Mesothelial cell of epicardium (in vitro differentiated cells): ENCODE data around the gene FABP1. TPM values are rescaled to one million over a fixed set of nuclear protein-coding genes. Genes with fewer than 3 reads are reported as not detected.

ENCODE experiments used
- DNase-seq, 2 experiments: peaks; one replicate each; pipeline ENCODE4 v3.0.0; 2021; ENCODE audit warnings: low spot score in 2 of 2; ENCODE audit not compliant: unreplicated experiment in 2 of 2
- H3K27ac Mint-ChIP-seq: 2 replicates; pipeline ENCODE4 v1.8.0; 2021; ENCODE audit warnings: mixed read lengths
- H3K27me3 Mint-ChIP-seq: 2 replicates; pipeline ENCODE4 v1.8.0; 2021; ENCODE audit warnings: low read depth, mixed read lengths
- H3K36me3 Mint-ChIP-seq: 2 replicates; pipeline ENCODE4 v1.8.0; 2021; ENCODE audit warnings: mixed read lengths
- H3K4me1 Mint-ChIP-seq: 2 replicates; pipeline ENCODE4 v1.8.0; 2021; ENCODE audit warnings: mixed read lengths
- H3K4me3 Mint-ChIP-seq: 2 replicates; pipeline ENCODE4 v1.8.0; 2021; ENCODE audit warnings: mild to moderate bottlenecking, moderate library complexity, mixed read lengths
- H3K9me3 Mint-ChIP-seq: 2 replicates; pipeline ENCODE4 v1.8.0; 2021; ENCODE audit warnings: mixed read lengths
- CTCF ChIP-seq: fragments of 200-600 bp; sonication (generic); IDR thresholded peaks from one replicate; pipeline ENCODE4 v1.5.0; 2021; ENCODE audit warnings: antibody characterized with exemption; ENCODE audit not compliant: unreplicated experiment
- total RNA-seq: library from RNA; stranded (reverse); gene quantifications from 3 replicates; pipeline ENCODE4 v1.2.1, GENCODE V29; 2021

The FABP1 gene
- total RNA-seq, 1 donor from 2014 or later, result 1.0 TPM

GRCh38 chr2:88144914-88145497 is 17.1 kb upstream of the FABP1 start:
- Mint-ChIP-seq H3K36me3 (peaks cover 2% of the 10 kb centered on the region), H3K4me3 (no peak overlapping the region), H3K9me3 (peaks cover 39% of the 10 kb centered on the region), H3K27ac (no peak overlapping the region), H3K27me3 (peaks cover 23% of the 10 kb centered on the region), H3K4me1 (no peaks in the 10 kb centered on the region)
- DNase-seq, result no peak
- TF ChIP-seq CTCF, result no peak

- no peak for TF ChIP-seq CTCF
- H3K4me1 Mint-ChIP-seq, result no peaks in the 10 kb centered on the region
- no peak for DNase-seq
- no peak overlapping the region for H3K27ac Mint-ChIP-seq
- peaks cover 36% of the 10 kb centered on the region for H3K9me3 Mint-ChIP-seq
- peaks cover 1% of the 10 kb centered on the region for H3K36me3 Mint-ChIP-seq
- peaks cover 27% of the 10 kb centered on the region for H3K27me3 Mint-ChIP-seq
- no peak overlapping the region for H3K4me3 Mint-ChIP-seq
These were observed 16.4 kb upstream of the FABP1 start for GRCh38 chr2:88144271-88144670.

DNA sequence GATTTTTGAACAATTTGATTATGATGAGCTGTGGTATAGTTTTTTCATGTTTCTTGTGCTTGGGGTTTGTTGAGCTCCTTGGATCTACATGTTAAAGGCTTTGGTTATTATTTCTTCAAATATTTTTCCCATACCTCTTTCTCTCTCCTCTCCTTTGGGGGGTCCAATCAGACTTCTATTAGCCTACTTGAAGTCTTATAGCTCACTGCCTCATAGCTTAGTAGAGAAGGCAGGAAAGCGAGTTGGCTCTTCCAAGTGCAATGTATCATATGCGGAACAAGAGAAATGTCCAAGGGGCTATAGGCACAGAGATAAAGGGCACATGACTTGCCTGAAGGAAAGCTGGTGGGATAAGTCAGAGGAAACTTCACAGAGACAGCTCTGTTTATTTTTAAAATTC is 14.1 kb upstream of the FABP1 start:
- Mint-ChIP-seq H3K27me3 (peaks cover 46% of the 10 kb centered on the region), H3K27ac (no peak overlapping the region), H3K36me3 (no peaks in the 10 kb centered on the region), H3K4me1 (no peaks in the 10 kb centered on the region), H3K9me3 (peaks cover 23% of the 10 kb centered on the region), H3K4me3 (no peak overlapping the region)
- DNase-seq, result no peak
- no peak for TF ChIP-seq CTCF

DNA sequence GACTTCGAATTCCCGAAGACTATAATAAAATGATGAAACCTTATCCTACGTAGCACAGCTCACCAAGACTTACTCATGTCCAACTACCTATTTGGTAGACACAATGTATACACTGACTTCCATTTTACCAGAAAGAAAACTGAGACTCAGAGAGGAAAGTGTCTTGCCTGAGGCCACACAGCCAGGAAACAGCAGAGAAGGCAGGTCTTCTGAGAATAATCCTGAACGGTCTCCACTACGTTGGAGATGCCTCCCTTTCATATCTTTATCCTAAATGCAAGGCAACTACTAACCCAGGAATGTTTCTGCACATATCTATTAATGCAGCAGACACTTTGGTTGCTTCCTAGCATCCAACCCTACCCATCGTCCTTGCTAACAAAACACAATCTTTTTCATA is 11.9 kb upstream of the FABP1 start:
- Mint-ChIP-seq H3K4me3 (no peak overlapping the region), H3K4me1 (no peaks in the 10 kb centered on the region), H3K27me3 (peaks cover 59% of the 10 kb centered on the region), H3K27ac (no peak overlapping the region), H3K36me3 (no peaks in the 10 kb centered on the region), H3K9me3 (peaks cover 23% of the 10 kb centered on the region)
- TF ChIP-seq CTCF, result no peak
- DNase-seq, result no peak

DNA sequence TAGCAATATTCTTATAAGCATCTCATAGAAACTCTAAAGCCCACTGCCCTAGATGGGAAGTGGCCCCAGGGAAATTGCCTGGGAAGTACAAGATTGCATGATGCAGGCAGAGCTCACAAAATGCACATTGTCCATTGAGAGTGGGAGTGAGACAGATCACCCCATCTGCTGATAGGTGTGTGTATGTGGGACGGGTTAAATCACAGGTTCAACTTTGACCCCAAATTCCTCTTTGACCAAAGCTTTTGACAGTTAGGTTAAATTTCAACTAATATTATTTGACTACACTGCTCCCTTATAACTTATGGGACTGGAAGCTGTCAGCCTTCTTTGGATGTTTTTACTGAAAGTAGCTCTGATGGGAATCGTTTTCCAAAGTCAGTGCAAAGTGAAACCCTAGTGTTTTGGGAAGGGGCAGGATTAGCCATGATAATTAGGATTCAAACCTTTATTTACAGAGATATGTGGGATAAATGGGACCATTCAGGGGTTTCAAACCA is 11.4 kb upstream of the FABP1 start:
- Mint-ChIP-seq H3K9me3 (peaks cover 23% of the 10 kb centered on the region), H3K36me3 (no peaks in the 10 kb centered on the region), H3K27ac (no peak overlapping the region), H3K4me1 (no peaks in the 10 kb centered on the region), H3K27me3 (peaks cover 59% of the 10 kb centered on the region), H3K4me3 (no peak overlapping the region)
- DNase-seq, result no peak
- no peak for TF ChIP-seq CTCF

- Mint-ChIP-seq H3K4me1 (no peaks in the 10 kb centered on the region), H3K4me3 (no peak overlapping the region), H3K27me3 (peaks cover 59% of the 10 kb centered on the region), H3K27ac (no peak overlapping the region), H3K9me3 (peaks cover 10% of the 10 kb centered on the region), H3K36me3 (no peaks in the 10 kb centered on the region)
- DNase-seq, result no peak
- no peak for TF ChIP-seq CTCF
These were observed 10.0 kb upstream of the FABP1 start for GRCh38 chr2:88137833-88138232.
